SU-DHL-6 (cell line): Measurements from ENCODE around the gene CENPB.

Experiments used
- EZH2phosphoT487 ChIP-seq: fragments of 200-600 bp; sonication (generic), shearing (Covaris generic); conservative IDR thresholded peaks from 2 replicates; pipeline ENCODE4 v1.6.1; 2018; ENCODE audit warnings: mild to moderate bottlenecking, antibody characterized with exemption, low read length, moderate library complexity, mixed read lengths
- TF ChIP-seq, protein P1 (sequence below): fragments of 200-600 bp; sonication (generic); IDR thresholded peaks from one replicate; pipeline ENCODE4 v1.5.1; 2017; ENCODE audit warnings: antibody characterized with exemption, mild to moderate bottlenecking, low read length, moderate library complexity; ENCODE audit not compliant: insufficient read depth, poor library complexity, severe bottlenecking

DNA sequence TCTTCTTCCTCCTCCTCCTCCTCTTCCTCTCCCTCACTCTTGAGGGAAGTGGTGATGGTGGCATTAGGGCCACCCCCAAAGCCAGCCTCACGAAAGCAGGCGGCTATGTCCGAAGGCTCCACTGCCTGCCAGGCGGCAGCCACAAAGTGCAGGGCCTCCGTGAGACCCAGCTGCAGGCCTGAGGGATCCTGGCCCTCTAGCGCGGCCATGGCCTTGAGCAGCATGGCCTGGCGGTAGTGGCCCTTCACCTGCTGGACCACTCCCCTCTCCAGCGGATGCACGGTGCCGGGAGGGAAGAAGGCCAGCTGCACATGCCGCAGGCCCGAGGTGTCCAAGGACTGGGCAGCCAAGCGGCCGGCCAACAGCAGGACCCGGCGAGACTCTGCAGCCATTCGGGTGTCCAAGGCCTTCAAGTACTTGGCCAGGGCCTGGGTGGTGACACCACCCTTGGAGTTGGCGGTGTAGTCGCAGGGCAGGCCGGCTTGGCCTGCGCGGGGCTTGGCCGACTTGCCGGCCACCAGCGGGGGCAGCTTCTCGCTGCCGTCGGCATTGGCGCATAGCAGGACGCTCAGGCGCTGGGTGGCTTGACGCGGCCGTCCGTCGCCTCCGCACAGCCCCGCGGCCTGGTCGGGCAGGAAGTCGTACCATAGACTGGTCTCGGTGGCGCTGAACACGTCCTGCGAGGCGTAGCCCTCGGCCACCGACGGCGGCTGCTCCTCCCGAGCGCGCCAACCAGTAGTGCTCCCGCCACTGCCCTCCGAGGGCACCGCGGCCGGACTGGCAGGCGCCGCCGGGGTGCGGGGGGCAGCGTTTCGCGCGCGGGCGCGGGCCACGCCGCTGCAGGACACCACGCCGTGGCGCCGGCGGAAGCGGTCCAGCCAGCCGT lies 1.1 kb downstream of the CENPB start:
- TF ChIP-seq, protein P1, sequence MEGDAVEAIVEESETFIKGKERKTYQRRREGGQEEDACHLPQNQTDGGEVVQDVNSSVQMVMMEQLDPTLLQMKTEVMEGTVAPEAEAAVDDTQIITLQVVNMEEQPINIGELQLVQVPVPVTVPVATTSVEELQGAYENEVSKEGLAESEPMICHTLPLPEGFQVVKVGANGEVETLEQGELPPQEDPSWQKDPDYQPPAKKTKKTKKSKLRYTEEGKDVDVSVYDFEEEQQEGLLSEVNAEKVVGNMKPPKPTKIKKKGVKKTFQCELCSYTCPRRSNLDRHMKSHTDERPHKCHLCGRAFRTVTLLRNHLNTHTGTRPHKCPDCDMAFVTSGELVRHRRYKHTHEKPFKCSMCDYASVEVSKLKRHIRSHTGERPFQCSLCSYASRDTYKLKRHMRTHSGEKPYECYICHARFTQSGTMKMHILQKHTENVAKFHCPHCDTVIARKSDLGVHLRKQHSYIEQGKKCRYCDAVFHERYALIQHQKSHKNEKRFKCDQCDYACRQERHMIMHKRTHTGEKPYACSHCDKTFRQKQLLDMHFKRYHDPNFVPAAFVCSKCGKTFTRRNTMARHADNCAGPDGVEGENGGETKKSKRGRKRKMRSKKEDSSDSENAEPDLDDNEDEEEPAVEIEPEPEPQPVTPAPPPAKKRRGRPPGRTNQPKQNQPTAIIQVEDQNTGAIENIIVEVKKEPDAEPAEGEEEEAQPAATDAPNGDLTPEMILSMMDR, result no peak
- no peak for TF ChIP-seq EZH2phosphoT487
